HCT116 (cell line): ENCODE results near the gene THSD7A. TPM values are rescaled to one million over a fixed set of nuclear protein-coding genes. Genes with fewer than 3 reads are reported as not detected.

Experiments used
- ATAC-seq: fragments of 200-7000 bp; cut with Tn5 transposase; 2 replicates; pipeline ENCODE4 v1.9.1; 2020; ENCODE audit warnings: mild to moderate bottlenecking, moderate library complexity
- BruUV-seq: library from RNA; stranded (reverse); fragments of 400-500 nt; replicated peaks from 2 replicates; lab custom pipeline; 2021; lab: Mats Ljungman, UMichigan
- CTCF ChIA-PET: fragments of 300-600 bp; sonication (Branson Sonifier 250); formaldehyde crosslinking; loops from one replicate; lab custom pipeline; 2021; ENCODE audit warnings: antibody characterized with exemption; lab: Charles Lee
- POLR2A ChIA-PET: fragments of 300-600, 350-600 bp; sonication (Branson Sonifier 250); formaldehyde crosslinking; loops from one replicate; lab custom pipeline; 2021; ENCODE audit warnings: antibody characterized with exemption; lab: Charles Lee
- RAD21 ChIA-PET, 2 experiments: fragments of 300-600 bp; sonication (Branson Sonifier 250); formaldehyde crosslinking; loops; one replicate each; lab custom pipeline; 2023; ENCODE audit warnings: low total read pairs in 2 of 2; ENCODE audit not compliant: uncharacterized antibody in 2 of 2, unreplicated experiment in 2 of 2, low non-redundant PET in 1 of 2; lab: Charles Lee
- DNase-seq: peaks from one replicate; pipeline ENCODE4 v3.0.0-alpha.2; 2010; ENCODE audit warnings: low read depth, low spot score
- H2AFZ ChIP-seq: fragments of 200-600 bp; shearing (Covaris generic), sonication (generic); 2 replicates; pipeline ENCODE4 v1.6.1; 2017; ENCODE audit warnings: low read depth, mixed run types, mixed read lengths, antibody characterized with exemption, low read length; ENCODE audit not compliant: poor library complexity, severe bottlenecking
- H3K27ac ChIP-seq: 2 replicates; pipeline ENCODE4 v1.5.1; 2012; ENCODE audit warnings: low read depth, low read length
- H3K27me3 ChIP-seq: fragments of 200-600 bp; sonication (generic); 2 replicates; pipeline ENCODE4 v1.6.1; 2016; ENCODE audit warnings: mixed run types, low read length, mixed read lengths; ENCODE audit not compliant: insufficient read depth
- H3K36me3 ChIP-seq, 2 experiments: fragments of 200-500 bp in 1 of 2; fragments of 200-600 bp in 1 of 2; sonication (Bioruptor generic) in 1 of 2; sonication (generic) in 1 of 2; 2 replicates each; pipeline versions ENCODE4 v1.5.1 to v1.6.1; 2014 to 2016; ENCODE audit warnings: low read length in 2 of 2, inconsistent platforms in 1 of 2, mixed read lengths in 1 of 2, mixed run types in 1 of 2; ENCODE audit not compliant: insufficient read depth in 2 of 2, control insufficient read depth in 1 of 2
- H3K4me1 ChIP-seq, 2 experiments: fragments of 200-600 bp in 1 of 2; sonication (generic) in 1 of 2; 2 replicates each; pipeline versions ENCODE4 v1.5.1 to v1.6.1; 2012 to 2017; ENCODE audit warnings: low read length in 2 of 2, inconsistent platforms in 1 of 2, mild to moderate bottlenecking in 1 of 2, mixed read lengths in 1 of 2, mixed run types in 1 of 2, moderate library complexity in 1 of 2; ENCODE audit not compliant: insufficient read depth in 2 of 2, control insufficient read depth in 1 of 2
- H3K4me2 ChIP-seq: fragments of 200-600 bp; sonication (generic); 2 replicates; pipeline ENCODE4 v1.6.1; 2017; ENCODE audit warnings: mixed run types, low read length, mixed read lengths
- H3K4me3 ChIP-seq, 2 experiments: fragments of 200-600 bp in 1 of 2; sonication (generic) in 1 of 2; replicated peaks in 1 of 2; 2 replicates each; pipeline ENCODE4 v1.5.1; 2011 to 2016; ENCODE audit warnings: low read length in 2 of 2, control low read depth in 1 of 2, low read depth in 1 of 2, mild to moderate bottlenecking in 1 of 2, mixed read lengths in 1 of 2, mixed run types in 1 of 2
- H3K79me2 ChIP-seq: fragments of 200-600 bp; sonication (generic); 2 replicates; pipeline ENCODE4 v1.6.1; 2017; ENCODE audit warnings: mild to moderate bottlenecking, mixed run types, low read length, moderate library complexity, mixed read lengths; ENCODE audit not compliant: insufficient read depth
- H3K9ac ChIP-seq: fragments of 200-600 bp; sonication (generic); 2 replicates; pipeline ENCODE4 v1.6.1; 2016; ENCODE audit warnings: low read length, mixed read lengths
- H3K9me2 ChIP-seq: fragments of 200-600 bp; sonication (generic), shearing (Covaris generic); 2 replicates; pipeline ENCODE4 v1.6.1; 2017; ENCODE audit warnings: mixed run types, mild to moderate bottlenecking, moderate library complexity; ENCODE audit not compliant: insufficient read depth
- H3K9me3 ChIP-seq, 2 experiments: fragments of 200-500 bp in 1 of 2; fragments of 200-600 bp in 1 of 2; sonication (Bioruptor generic) in 1 of 2; sonication (generic) in 1 of 2; 2 replicates each; pipeline ENCODE4 v1.6.1; 2014 to 2017; ENCODE audit warnings: low read length in 2 of 2, mixed read lengths in 2 of 2, inconsistent platforms in 1 of 2, low read depth in 1 of 2, mild to moderate bottlenecking in 1 of 2, mixed run types in 1 of 2, moderate library complexity in 1 of 2; ENCODE audit not compliant: control insufficient read depth in 1 of 2, insufficient read depth in 1 of 2
- H4K20me1 ChIP-seq: fragments of 200-600 bp; sonication (generic), shearing (Covaris generic); 2 replicates; pipeline ENCODE4 v1.6.1; 2017; ENCODE audit warnings: mixed run types, mild to moderate bottlenecking, moderate library complexity; ENCODE audit not compliant: insufficient read depth
- CBX3 ChIP-seq: IDR thresholded peaks from 2 replicates; pipeline ENCODE4 v1.6.1; 2012; ENCODE audit warnings: low read depth
- ELF1 ChIP-seq: IDR thresholded peaks from 2 replicates; pipeline ENCODE4 v1.6.1; 2012; ENCODE audit warnings: low read depth, borderline replicate concordance
- FOSL1 ChIP-seq: IDR thresholded peaks from 2 replicates; pipeline ENCODE4 v1.6.1; 2012; ENCODE audit warnings: low read depth
- POLR2AphosphoS5 ChIP-seq: IDR thresholded peaks from 2 replicates; pipeline ENCODE4 v1.6.1; 2011; ENCODE audit warnings: mild to moderate bottlenecking, low read depth, low read length, moderate library complexity
- RAD21 ChIP-seq: IDR thresholded peaks from 2 replicates; pipeline ENCODE4 v1.6.1; 2012; ENCODE audit warnings: low read depth, mild to moderate bottlenecking
- TCF7L2 ChIP-seq: IDR thresholded peaks from 2 replicates; pipeline ENCODE4 v1.7.0; 2011; ENCODE audit warnings: borderline replicate concordance, inconsistent platforms; ENCODE audit not compliant: insufficient read depth, insufficient read length; ENCODE audit errors: extremely low read depth
- YY1 ChIP-seq: IDR thresholded peaks from 2 replicates; pipeline ENCODE4 v1.6.1; 2011; ENCODE audit warnings: low read length, low read depth, moderate library complexity, mild to moderate bottlenecking; ENCODE audit not compliant: insufficient replicate concordance; ENCODE audit errors: extremely low read depth
- ZFX ChIP-seq: fragments of 450-650 bp; IDR thresholded peaks from 2 replicates; pipeline ENCODE4 v1.6.1; 2017
- intact Hi-C: fragments of 100-400 bp; cut with micrococcal nuclease; formaldehyde crosslinking; loops from 2 replicates; pipeline ENCODE4 v1.10.0; 2022
- total RNA-seq: library from RNA; stranded (reverse); gene quantifications from one replicate; pipeline ENCODE4 v1.2.1, GENCODE V29; 2021; ENCODE audit not compliant: unreplicated experiment
- TF ChIP-seq, protein P1 (sequence below): IDR thresholded peaks from 2 replicates; pipeline ENCODE4 v1.6.1; 2012; ENCODE audit warnings: low read depth

Gene THSD7A
- total RNA-seq, 1 experiment from 2014 or later: 0.05 TPM

DNA sequence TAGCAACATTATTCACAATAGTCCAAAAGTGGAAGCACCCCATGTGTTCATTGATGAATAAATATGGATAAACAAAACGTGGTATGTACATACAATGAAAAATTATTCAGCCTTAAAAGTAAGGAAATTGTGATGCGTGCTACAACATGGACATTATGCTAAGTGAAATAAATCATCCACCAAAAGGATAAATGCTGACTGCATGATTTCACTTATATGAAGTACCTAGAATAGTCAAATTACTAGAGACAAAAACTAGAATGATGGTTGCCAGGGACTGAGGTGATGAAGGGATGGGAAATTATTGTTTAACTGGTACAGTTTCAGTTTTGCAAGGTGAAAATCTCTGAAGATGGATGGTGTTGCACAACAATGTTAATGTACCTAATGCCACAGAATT lies 56.6 kb downstream of the THSD7A start:
- H3K9me2 ChIP-seq: no peaks in the 10 kb centered on the region
- RAD21 ChIA-PET: no interaction called here
- no peaks in the 10 kb centered on the region for H3K9me3 ChIP-seq
- no peak for ATAC-seq
- H3K27me3 ChIP-seq: no peaks in the 10 kb centered on the region
- CTCF ChIA-PET: no interaction called here
- TF ChIP-seq ELF1: no peak
- no peak for TF ChIP-seq CBX3
- TF ChIP-seq, protein P1, sequence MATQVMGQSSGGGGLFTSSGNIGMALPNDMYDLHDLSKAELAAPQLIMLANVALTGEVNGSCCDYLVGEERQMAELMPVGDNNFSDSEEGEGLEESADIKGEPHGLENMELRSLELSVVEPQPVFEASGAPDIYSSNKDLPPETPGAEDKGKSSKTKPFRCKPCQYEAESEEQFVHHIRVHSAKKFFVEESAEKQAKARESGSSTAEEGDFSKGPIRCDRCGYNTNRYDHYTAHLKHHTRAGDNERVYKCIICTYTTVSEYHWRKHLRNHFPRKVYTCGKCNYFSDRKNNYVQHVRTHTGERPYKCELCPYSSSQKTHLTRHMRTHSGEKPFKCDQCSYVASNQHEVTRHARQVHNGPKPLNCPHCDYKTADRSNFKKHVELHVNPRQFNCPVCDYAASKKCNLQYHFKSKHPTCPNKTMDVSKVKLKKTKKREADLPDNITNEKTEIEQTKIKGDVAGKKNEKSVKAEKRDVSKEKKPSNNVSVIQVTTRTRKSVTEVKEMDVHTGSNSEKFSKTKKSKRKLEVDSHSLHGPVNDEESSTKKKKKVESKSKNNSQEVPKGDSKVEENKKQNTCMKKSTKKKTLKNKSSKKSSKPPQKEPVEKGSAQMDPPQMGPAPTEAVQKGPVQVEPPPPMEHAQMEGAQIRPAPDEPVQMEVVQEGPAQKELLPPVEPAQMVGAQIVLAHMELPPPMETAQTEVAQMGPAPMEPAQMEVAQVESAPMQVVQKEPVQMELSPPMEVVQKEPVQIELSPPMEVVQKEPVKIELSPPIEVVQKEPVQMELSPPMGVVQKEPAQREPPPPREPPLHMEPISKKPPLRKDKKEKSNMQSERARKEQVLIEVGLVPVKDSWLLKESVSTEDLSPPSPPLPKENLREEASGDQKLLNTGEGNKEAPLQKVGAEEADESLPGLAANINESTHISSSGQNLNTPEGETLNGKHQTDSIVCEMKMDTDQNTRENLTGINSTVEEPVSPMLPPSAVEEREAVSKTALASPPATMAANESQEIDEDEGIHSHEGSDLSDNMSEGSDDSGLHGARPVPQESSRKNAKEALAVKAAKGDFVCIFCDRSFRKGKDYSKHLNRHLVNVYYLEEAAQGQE: no peak
- TF ChIP-seq RAD21: no peak
- TF ChIP-seq FOSL1: no peak
- no peak for TF ChIP-seq YY1
- TF ChIP-seq ZFX: no peak
- TF ChIP-seq POLR2AphosphoS5: no peak
- no peak for TF ChIP-seq TCF7L2
- H3K79me2 ChIP-seq: no peaks in the 10 kb centered on the region
- no peak overlapping the region for H3K4me2 ChIP-seq
- H3K27ac ChIP-seq: no peak overlapping the region
- intact Hi-C loops: no loop called here
- H4K20me1 ChIP-seq: no peaks in the 10 kb centered on the region
- DNase-seq: no peak
- H3K4me1 ChIP-seq: no peaks in the 10 kb centered on the region
- no TSS peak for BruUV-seq
- no peaks in the 10 kb centered on the region for H3K36me3 ChIP-seq
- POLR2A ChIA-PET: no interaction called here
- no peak overlapping the region for H3K9ac ChIP-seq
- H2AFZ ChIP-seq: no peak overlapping the region
- no peak overlapping the region for H3K4me3 ChIP-seq
